ENCODE data around the gene SPI1. TPM values are rescaled to one million over a fixed set of nuclear protein-coding genes. Genes with fewer than 3 reads are reported as not detected.

The SPI1 gene
- polyA plus RNA-seq, 2 donors = 3.9 to 6.8 TPM

- Histone ChIP-seq H3K36me3 (ENCODE audit: control insufficient read depth in 2 of 2, insufficient read depth in 2 of 2, low read length in 1 of 2) (no peaks in the 10 kb centered on the region), H3K4me3 (ENCODE audit: low read depth in 1 of 2, low read length in 2 of 2) (peak overlapping the region; percentile 60 to 63), H3K9me3 (ENCODE audit: control insufficient read depth in 2 of 2, insufficient read depth in 1 of 2, low read depth in 1 of 2, low read length in 1 of 2) (no peaks in the 10 kb centered on the region), H3K4me1 (ENCODE audit: control insufficient read depth in 2 of 2, insufficient read depth in 2 of 2, low read length in 1 of 2) (peaks cover 7 to 18% of the 10 kb centered on the region in 2 donors), H3K27me3 (ENCODE audit: control insufficient read depth in 1 of 2, insufficient read depth in 2 of 2, low read length in 2 of 2) (no peaks in the 10 kb centered on the region), H3K27ac (ENCODE audit: low read depth in 2 of 2, low read length in 1 of 2) (peak overlapping the region; percentile 77 to 94)
- 40 to 49% methylated on average over 12 of the region's 12 CpGs for WGBS, 2 donors
Measured at GRCh38 chr11:47406896-47407745, 28.8 kb upstream of the SPI1 start.

GRCh38 chr11:47403571-47403970, 25.2 kb upstream of the SPI1 start:
- no peaks in the 10 kb centered on the region for H3K27me3 ChIP-seq (ENCODE audit: control insufficient read depth in 1 of 2, insufficient read depth in 2 of 2, low read length in 2 of 2)
- no peaks in the 10 kb centered on the region for H3K9me3 ChIP-seq (ENCODE audit: control insufficient read depth in 2 of 2, insufficient read depth in 1 of 2, low read depth in 1 of 2, low read length in 1 of 2)
- H3K27ac ChIP-seq (ENCODE audit: low read depth in 2 of 2, low read length in 1 of 2) = no peak overlapping the region
- peaks cover 0 to 15% of the 10 kb centered on the region in 2 donors for H3K4me1 ChIP-seq (ENCODE audit: control insufficient read depth in 2 of 2, insufficient read depth in 2 of 2, low read length in 1 of 2)
- no peaks in the 10 kb centered on the region for H3K36me3 ChIP-seq (ENCODE audit: control insufficient read depth in 2 of 2, insufficient read depth in 2 of 2, low read length in 1 of 2)
- WGBS, 2 donors = 85 to 86% methylated on average over 3 of the region's 3 CpGs
- H3K4me3 ChIP-seq (ENCODE audit: low read depth in 1 of 2, low read length in 2 of 2) = no peak overlapping the region

GRCh38 chr11:47403135-47403534, 24.8 kb upstream of the SPI1 start:
- Histone ChIP-seq H3K27ac (ENCODE audit: low read depth in 2 of 2, low read length in 1 of 2) (no peak overlapping the region), H3K4me3 (ENCODE audit: low read depth in 1 of 2, low read length in 2 of 2) (no peak overlapping the region), H3K9me3 (ENCODE audit: control insufficient read depth in 2 of 2, insufficient read depth in 1 of 2, low read depth in 1 of 2, low read length in 1 of 2) (no peaks in the 10 kb centered on the region), H3K4me1 (ENCODE audit: control insufficient read depth in 2 of 2, insufficient read depth in 2 of 2, low read length in 1 of 2) (peaks cover 0 to 19% of the 10 kb centered on the region in 2 donors), H3K36me3 (ENCODE audit: control insufficient read depth in 2 of 2, insufficient read depth in 2 of 2, low read length in 1 of 2) (no peaks in the 10 kb centered on the region), H3K27me3 (ENCODE audit: control insufficient read depth in 1 of 2, insufficient read depth in 2 of 2, low read length in 2 of 2) (no peaks in the 10 kb centered on the region)
- 82% methylated on average over 4 of the region's 4 CpGs for WGBS, 2 donors

GRCh38 chr11:47400768-47401279, 22.5 kb upstream of the SPI1 start:
- Histone ChIP-seq H3K9me3 (ENCODE audit: control insufficient read depth in 2 of 2, insufficient read depth in 1 of 2, low read depth in 1 of 2, low read length in 1 of 2) (no peaks in the 10 kb centered on the region), H3K4me1 (ENCODE audit: control insufficient read depth in 2 of 2, insufficient read depth in 2 of 2, low read length in 1 of 2) (peaks cover 0 to 13% of the 10 kb centered on the region in 2 donors), H3K36me3 (ENCODE audit: control insufficient read depth in 2 of 2, insufficient read depth in 2 of 2, low read length in 1 of 2) (no peaks in the 10 kb centered on the region), H3K27me3 (ENCODE audit: control insufficient read depth in 1 of 2, insufficient read depth in 2 of 2, low read length in 2 of 2) (no peaks in the 10 kb centered on the region), H3K4me3 (ENCODE audit: low read depth in 1 of 2, low read length in 2 of 2) (no peak overlapping the region), H3K27ac (ENCODE audit: low read depth in 2 of 2, low read length in 1 of 2) (peak overlapping the region; percentile 74 to 80)
- 26 to 29% methylated on average over 8 of the region's 8 CpGs for whole genome bisulfite sequencing, 2 donors

- no peaks in the 10 kb centered on the region for H3K9me3 ChIP-seq (ENCODE audit: control insufficient read depth in 2 of 2, insufficient read depth in 1 of 2, low read depth in 1 of 2, low read length in 1 of 2)
- peaks cover 0 to 13% of the 10 kb centered on the region in 2 donors for H3K4me1 ChIP-seq (ENCODE audit: control insufficient read depth in 2 of 2, insufficient read depth in 2 of 2, low read length in 1 of 2)
- no peaks in the 10 kb centered on the region for H3K36me3 ChIP-seq (ENCODE audit: control insufficient read depth in 2 of 2, insufficient read depth in 2 of 2, low read length in 1 of 2)
- WGBS, 2 donors = 4 to 6% methylated on average over 33 to 46 of the region's 47 CpGs
- H3K4me3 ChIP-seq (ENCODE audit: low read depth in 1 of 2, low read length in 2 of 2) = peak overlapping the region; percentile 42 to 43
- H3K27me3 ChIP-seq (ENCODE audit: control insufficient read depth in 1 of 2, insufficient read depth in 2 of 2, low read length in 2 of 2) = no peaks in the 10 kb centered on the region
- H3K27ac ChIP-seq (ENCODE audit: low read depth in 2 of 2, low read length in 1 of 2) = peak overlapping the region; percentile 80 to 81
Measured at GRCh38 chr11:47399860-47400767, 21.8 kb upstream of the SPI1 start.

GRCh38 chr11:47398551-47398950, 20.2 kb upstream of the SPI1 start:
- H3K36me3 ChIP-seq (ENCODE audit: control insufficient read depth in 2 of 2, insufficient read depth in 2 of 2, low read length in 1 of 2) = no peaks in the 10 kb centered on the region
- peaks cover 0 to 15% of the 10 kb centered on the region in 2 donors for H3K4me1 ChIP-seq (ENCODE audit: control insufficient read depth in 2 of 2, insufficient read depth in 2 of 2, low read length in 1 of 2)
- no peaks in the 10 kb centered on the region for H3K27me3 ChIP-seq (ENCODE audit: control insufficient read depth in 1 of 2, insufficient read depth in 2 of 2, low read length in 2 of 2)
- H3K9me3 ChIP-seq (ENCODE audit: control insufficient read depth in 2 of 2, insufficient read depth in 1 of 2, low read depth in 1 of 2, low read length in 1 of 2) = no peaks in the 10 kb centered on the region
- no peak overlapping the region for H3K4me3 ChIP-seq (ENCODE audit: low read depth in 1 of 2, low read length in 2 of 2)
- 53 to 80% methylated on average over 1 of the region's 1 CpG for WGBS, 2 donors
- H3K27ac ChIP-seq (ENCODE audit: low read depth in 2 of 2, low read length in 1 of 2) = no peak overlapping the region

GRCh38 chr11:47398011-47398410, 19.7 kb upstream of the SPI1 start:
- peaks cover 0 to 15% of the 10 kb centered on the region in 2 donors for H3K4me1 ChIP-seq (ENCODE audit: control insufficient read depth in 2 of 2, insufficient read depth in 2 of 2, low read length in 1 of 2)
- H3K9me3 ChIP-seq (ENCODE audit: control insufficient read depth in 2 of 2, insufficient read depth in 1 of 2, low read depth in 1 of 2, low read length in 1 of 2) = no peaks in the 10 kb centered on the region
- no peaks in the 10 kb centered on the region for H3K27me3 ChIP-seq (ENCODE audit: control insufficient read depth in 1 of 2, insufficient read depth in 2 of 2, low read length in 2 of 2)
- H3K27ac ChIP-seq (ENCODE audit: low read depth in 2 of 2, low read length in 1 of 2) = peak overlapping the region in 1 of 2 donors; percentile 0
- no peak overlapping the region for H3K4me3 ChIP-seq (ENCODE audit: low read depth in 1 of 2, low read length in 2 of 2)
- H3K36me3 ChIP-seq (ENCODE audit: control insufficient read depth in 2 of 2, insufficient read depth in 2 of 2, low read length in 1 of 2) = no peaks in the 10 kb centered on the region
- WGBS, 2 donors = 62 to 76% methylated on average over 3 of the region's 3 CpGs

GRCh38 chr11:47396049-47396320, 17.6 kb upstream of the SPI1 start:
- H3K4me3 ChIP-seq (ENCODE audit: low read depth in 1 of 2, low read length in 2 of 2) = no peak overlapping the region
- peaks cover 0 to 15% of the 10 kb centered on the region in 2 donors for H3K4me1 ChIP-seq (ENCODE audit: control insufficient read depth in 2 of 2, insufficient read depth in 2 of 2, low read length in 1 of 2)
- H3K27ac ChIP-seq (ENCODE audit: low read depth in 2 of 2, low read length in 1 of 2) = peak overlapping the region in 1 of 2 donors; percentile 17
- 80 to 83% methylated on average over 3 of the region's 3 CpGs for WGBS, 2 donors
- no peaks in the 10 kb centered on the region for H3K9me3 ChIP-seq (ENCODE audit: control insufficient read depth in 2 of 2, insufficient read depth in 1 of 2, low read depth in 1 of 2, low read length in 1 of 2)
- H3K36me3 ChIP-seq (ENCODE audit: control insufficient read depth in 2 of 2, insufficient read depth in 2 of 2, low read length in 1 of 2) = no peaks in the 10 kb centered on the region
- no peaks in the 10 kb centered on the region for H3K27me3 ChIP-seq (ENCODE audit: control insufficient read depth in 1 of 2, insufficient read depth in 2 of 2, low read length in 2 of 2)

GRCh38 chr11:47395223-47396048, 17.1 kb upstream of the SPI1 start:
- H3K9me3 ChIP-seq (ENCODE audit: control insufficient read depth in 2 of 2, insufficient read depth in 1 of 2, low read depth in 1 of 2, low read length in 1 of 2) = no peaks in the 10 kb centered on the region
- H3K4me1 ChIP-seq (ENCODE audit: control insufficient read depth in 2 of 2, insufficient read depth in 2 of 2, low read length in 1 of 2) = peaks cover 0 to 14% of the 10 kb centered on the region in 2 donors
- no peaks in the 10 kb centered on the region for H3K36me3 ChIP-seq (ENCODE audit: control insufficient read depth in 2 of 2, insufficient read depth in 2 of 2, low read length in 1 of 2)
- no peak overlapping the region for H3K4me3 ChIP-seq (ENCODE audit: low read depth in 1 of 2, low read length in 2 of 2)
- peak overlapping the region; percentile 56 to 78 for H3K27ac ChIP-seq (ENCODE audit: low read depth in 2 of 2, low read length in 1 of 2)
- 75 to 81% methylated on average over 24 to 25 of the region's 25 CpGs for whole genome bisulfite sequencing, 2 donors
- H3K27me3 ChIP-seq (ENCODE audit: control insufficient read depth in 1 of 2, insufficient read depth in 2 of 2, low read length in 2 of 2) = no peaks in the 10 kb centered on the region
